Measurements from ENCODE around the gene RALGAPA1. TPM values are rescaled to one million over a fixed set of nuclear protein-coding genes. Genes with fewer than 3 reads are reported as not detected.

Gene RALGAPA1
- total and polyA plus RNA-seq, 2 of the 13 experiments (the other 11 are each of a cell fraction or from before 2014, with no cell fraction given): 65.0 to 89.2 TPM

- TF ChIP-seq TEF (CRISPR knock-in tag; IDR thresholded peaks at IDR 0.05) (peak; percentile 21; the same call in 1 of the 2 replicates), REXO4 (CRISPR knock-in tag; IDR thresholded peaks at IDR 0.05; ENCODE audit: borderline replicate concordance) (no peak), KAT8 (CRISPR knock-in tag; IDR thresholded peaks at IDR 0.05) (peak; percentile 25; the same call in 1 of the 2 replicates), ZNF207 (IDR thresholded peaks at IDR 0.05; ENCODE audit: borderline replicate concordance) (no peak), DPF2 (CRISPR knock-in tag; IDR thresholded peaks at IDR 0.05; ENCODE audit: borderline replicate concordance, low read depth) (0 out of 2 replicates have a peak, but pooled peaks have one; percentile 56), ZEB1 (IDR thresholded peaks at IDR 0.05; ENCODE audit: insufficient replicate concordance, low read depth) (peak; percentile 56), WIZ (CRISPR knock-in tag; IDR thresholded peaks at IDR 0.05) (0 out of 2 replicates have a peak, but pooled peaks have one; percentile 40), ZNF597 (CRISPR knock-in tag; IDR thresholded peaks at IDR 0.05) (no peak), ZNF691 (CRISPR knock-in tag; IDR thresholded peaks at IDR 0.05; ENCODE audit: borderline replicate concordance, low read depth) (0 out of 2 replicates have a peak, but pooled peaks have one; percentile 10), HDAC2 (CRISPR knock-in tag; IDR thresholded peaks at IDR 0.05) (peak; percentile 52; the same call in 1 of the 2 replicates), DMAP1 (CRISPR knock-in tag; IDR thresholded peaks at IDR 0.05) (no peak), ZNF24 (IDR thresholded peaks at IDR 0.05) (no peak), ZNF431 (CRISPR knock-in tag; IDR thresholded peaks at IDR 0.05; ENCODE audit: borderline replicate concordance, low read depth) (0 out of 2 replicates have a peak, but pooled peaks have one; percentile 62), PHF21A (CRISPR knock-in tag; IDR thresholded peaks at IDR 0.05) (peak; percentile 17; the same call in 1 of the 2 replicates), ZNF503 (CRISPR knock-in tag; IDR thresholded peaks at IDR 0.05) (peak; percentile 26; the same call in 1 of the 2 replicates), SMARCE1 (IDR thresholded peaks at IDR 0.05; ENCODE audit: borderline replicate concordance) (no peak), ISL2 (CRISPR knock-in tag; IDR thresholded peaks at IDR 0.05) (peak; percentile 75; the same call in 1 of the 2 replicates), ZNF543 (CRISPR knock-in tag; IDR thresholded peaks at IDR 0.05) (0 out of 2 replicates have a peak, but pooled peaks have one; percentile 32), MIXL1 (CRISPR knock-in tag; IDR thresholded peaks at IDR 0.05) (peak; percentile 50; the same call in 1 of the 2 replicates), KLF12 (CRISPR knock-in tag; IDR thresholded peaks at IDR 0.05; ENCODE audit: borderline replicate concordance) (peak; percentile 52; the same call in 1 of the 2 replicates), HINFP (CRISPR knock-in tag; IDR thresholded peaks at IDR 0.05; ENCODE audit: low read depth) (peak; percentile 41; the same call in 1 of the 2 replicates), GABPB1 (CRISPR knock-in tag; IDR thresholded peaks at IDR 0.05) (no peak), ZNF564 (CRISPR knock-in tag; IDR thresholded peaks at IDR 0.05) (no peak), ZNF644 (CRISPR knock-in tag; IDR thresholded peaks at IDR 0.05; ENCODE audit: low read depth) (0 out of 2 replicates have a peak, but pooled peaks have one; percentile 36), HNF4G (IDR thresholded peaks at IDR 0.05; ENCODE audit: borderline replicate concordance, low read depth, low read length) (no peak), HNF4G (CRISPR knock-in tag; IDR thresholded peaks at IDR 0.05; ENCODE audit: borderline replicate concordance, low read depth) (no peak)
Measured at GRCh38 chr14:35758523-35759129, 50.5 kb downstream of the RALGAPA1 start (continued).
